HG02943 (cell line): Measurements from ENCODE around the gene CD4.
"Not testable (repeated sequence)": the region's sequence is repeated elsewhere in the genome, so short reads cannot be mapped to it uniquely, and the experiment has no call there.

ENCODE experiments used
- ATAC-seq: cut with Tn5 transposase; IDR thresholded peaks from one replicate; pipeline ENCODE4 v1.9.1; 2021; ENCODE audit warnings: mild to moderate bottlenecking, low read depth, moderate library complexity; ENCODE audit not compliant: unreplicated experiment

The CD4 gene

DNA sequence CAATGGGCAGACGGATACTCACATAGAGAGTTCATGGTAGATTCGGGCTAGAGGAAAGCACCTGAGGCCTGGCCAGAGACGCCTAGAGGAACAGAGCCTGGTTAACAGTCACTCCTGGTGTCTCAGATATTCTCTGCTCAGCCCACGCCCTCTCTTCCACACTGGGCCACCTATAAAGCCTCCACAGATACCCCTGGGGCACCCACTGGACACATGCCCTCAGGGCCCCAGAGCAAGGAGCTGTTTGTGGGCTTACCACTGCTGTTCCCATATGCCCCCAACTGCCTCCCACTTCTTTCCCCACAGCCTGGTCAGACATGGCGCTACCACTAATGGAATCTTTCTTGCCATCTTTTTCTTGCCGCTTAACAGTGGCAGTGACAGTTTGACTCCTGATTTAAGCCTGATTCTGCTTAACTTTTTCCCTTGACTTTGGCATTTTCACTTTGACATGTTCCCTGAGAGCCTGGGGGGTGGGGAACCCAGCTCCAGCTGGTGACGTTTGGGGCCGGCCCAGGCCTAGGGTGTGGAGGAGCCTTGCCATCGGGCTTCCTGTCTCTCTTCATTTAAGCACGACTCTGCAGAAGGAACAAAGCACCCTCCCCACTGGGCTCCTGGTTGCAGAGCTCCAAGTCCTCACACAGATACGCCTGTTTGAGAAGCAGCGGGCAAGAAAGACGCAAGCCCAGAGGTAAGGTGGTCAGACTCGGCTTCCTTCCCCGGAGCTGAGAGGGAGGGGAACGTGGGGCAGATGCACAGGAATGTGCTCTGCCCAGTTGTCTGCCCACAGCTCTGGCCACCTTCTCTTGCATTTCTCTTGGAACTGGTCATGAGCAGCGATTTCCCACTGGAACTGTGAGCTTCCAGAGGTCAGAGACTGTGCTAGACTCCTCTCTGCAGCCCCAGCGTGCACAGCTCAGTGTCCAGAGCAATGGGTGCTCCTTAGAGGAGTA, at the start of gene CD4:
CD4 (plus strand) TSS at position 557 of the 953 bp plus-strand sequence. CDS start 10,611 bp downstream, outside the sequence.
- ATAC-seq, result no peak

DNA sequence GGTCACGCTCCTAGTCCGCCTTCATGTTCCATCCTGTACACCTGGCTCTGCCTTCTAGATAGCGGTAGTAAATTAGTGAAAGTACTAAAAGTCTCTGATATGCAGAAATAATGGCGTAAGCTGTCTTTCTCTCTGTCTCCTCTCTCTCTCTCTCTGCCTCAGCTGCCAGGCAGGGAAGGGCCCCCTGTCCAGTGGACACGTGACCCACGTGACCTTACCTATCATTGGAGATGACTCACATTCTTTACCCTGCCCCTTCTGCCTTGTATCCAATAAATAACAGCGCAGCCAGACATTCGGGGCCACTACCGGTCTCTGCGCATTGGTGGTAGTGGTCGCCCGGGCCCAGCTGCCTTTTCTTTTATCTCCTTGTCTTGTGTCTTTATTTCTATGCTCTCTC, 47.2 kb upstream of the CD4 start:
- ATAC-seq, result not testable (repeated sequence)

DNA sequence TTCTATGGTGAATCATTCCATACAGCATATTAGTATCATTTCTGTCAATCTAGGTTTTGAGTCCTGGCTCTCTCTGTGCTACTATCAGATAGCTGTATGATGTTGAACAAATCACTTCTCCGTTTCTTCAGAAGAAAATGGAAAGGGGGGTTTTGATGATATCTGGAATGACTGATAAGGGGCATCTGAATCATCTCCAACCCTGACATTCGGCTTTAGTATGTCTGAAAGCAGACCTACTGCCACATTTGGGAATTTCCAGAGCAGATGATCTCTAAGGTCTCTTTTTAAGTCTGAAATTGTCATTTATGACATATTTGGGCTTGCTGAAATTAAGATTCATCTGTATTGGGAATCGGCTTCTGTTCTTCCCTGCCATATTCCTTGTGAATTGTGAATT, 46.5 kb upstream of the CD4 start:
- ATAC-seq, result no peak

DNA sequence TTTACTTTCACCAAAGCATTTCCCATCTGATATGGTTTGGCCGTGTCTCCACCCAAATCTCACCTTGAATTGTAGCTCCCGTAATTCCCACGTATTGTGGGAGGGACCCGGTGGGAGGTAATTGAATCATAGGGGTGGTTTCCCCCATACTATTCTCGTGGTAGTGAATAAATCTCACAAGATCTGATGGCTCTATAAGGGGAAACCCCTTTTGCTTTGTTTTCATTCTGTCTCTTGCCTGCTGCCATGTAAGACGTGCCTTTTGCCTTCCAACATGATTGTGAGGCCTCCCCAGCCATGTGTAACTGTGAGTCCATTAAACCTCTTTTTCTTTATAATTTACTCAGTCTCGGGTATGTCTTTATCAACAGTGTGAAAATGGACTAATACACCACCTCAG, 46.0 kb upstream of the CD4 start:
- ATAC-seq, result not testable (repeated sequence)

DNA sequence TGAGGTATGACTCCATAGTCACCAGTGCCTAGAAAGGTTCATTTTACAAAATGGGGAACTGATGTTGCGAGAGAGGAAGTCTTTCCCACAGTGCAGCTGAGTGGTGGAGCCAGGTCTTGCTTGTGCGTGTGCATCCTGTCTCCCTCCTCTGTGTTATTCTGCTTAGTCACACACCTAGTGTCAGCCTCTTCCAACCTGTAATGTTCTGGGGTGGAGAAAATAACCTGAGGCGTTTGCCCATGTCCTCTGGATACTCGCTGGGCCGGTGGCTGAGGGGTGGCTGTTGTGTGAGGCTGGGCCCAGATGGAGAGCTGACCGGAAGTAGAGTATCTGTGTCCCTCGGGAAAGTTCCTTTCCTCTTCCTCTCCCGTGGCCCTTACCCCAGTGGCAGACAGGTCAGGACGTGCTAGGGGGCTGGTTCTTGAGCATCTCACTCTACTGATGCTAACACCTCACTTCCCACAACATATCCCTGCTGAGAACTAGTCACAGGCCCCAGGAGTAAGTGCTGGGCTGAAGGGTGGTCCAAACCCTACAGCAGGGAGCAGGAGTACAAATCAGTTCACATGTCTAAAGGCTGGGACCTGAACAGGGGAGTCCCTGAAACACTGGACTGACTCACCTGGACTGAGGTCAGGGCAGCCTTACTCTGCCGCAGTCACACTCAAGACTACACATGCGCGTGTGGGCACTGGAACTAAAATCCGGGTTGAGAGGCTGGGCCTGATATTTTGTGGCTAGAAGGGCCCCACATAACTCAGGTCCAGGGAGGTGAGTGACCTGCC, 43.4 kb upstream of the CD4 start:
- no peak for ATAC-seq

DNA sequence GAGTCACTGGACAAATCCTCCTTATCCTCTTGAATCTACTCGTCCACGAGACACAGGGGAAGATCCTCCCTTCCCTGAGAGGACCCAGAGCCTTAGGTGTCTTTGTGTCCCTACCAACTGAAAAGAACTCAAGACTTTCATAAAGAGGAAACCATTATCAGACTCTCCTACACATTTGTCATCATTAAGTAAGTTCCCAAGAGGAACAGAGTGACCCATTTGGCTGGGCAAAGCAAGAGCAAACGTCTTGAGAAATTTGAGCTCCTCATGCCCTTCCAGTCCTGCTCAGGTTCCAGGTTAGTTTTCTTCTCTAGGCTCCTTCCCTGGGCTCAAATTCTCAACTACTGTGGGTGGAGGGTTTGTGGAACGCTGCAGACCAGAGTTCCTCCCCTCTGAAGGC, 42.1 kb upstream of the CD4 start:
- ATAC-seq, result no peak

DNA sequence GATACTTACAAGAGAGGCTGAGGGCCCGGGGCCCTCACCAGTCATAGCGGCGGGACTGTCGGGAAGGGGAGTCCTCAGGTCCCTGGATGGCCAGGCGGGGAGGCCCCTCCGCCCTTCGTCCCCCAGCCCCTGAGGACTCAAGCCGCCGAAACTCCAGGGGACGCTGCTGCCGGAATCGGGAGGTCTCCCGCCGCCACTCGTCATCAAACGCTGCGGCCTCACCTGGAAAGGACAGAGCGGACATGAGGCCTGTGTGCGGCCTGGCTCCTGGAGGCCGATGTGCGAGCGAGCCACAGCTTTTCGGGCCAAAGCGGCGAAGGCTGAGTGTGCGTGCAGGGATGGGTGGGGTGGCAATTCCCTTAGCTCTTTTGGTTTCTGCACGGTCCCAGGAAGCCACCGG, 40.6 kb upstream of the CD4 start:
- no peak for ATAC-seq

DNA sequence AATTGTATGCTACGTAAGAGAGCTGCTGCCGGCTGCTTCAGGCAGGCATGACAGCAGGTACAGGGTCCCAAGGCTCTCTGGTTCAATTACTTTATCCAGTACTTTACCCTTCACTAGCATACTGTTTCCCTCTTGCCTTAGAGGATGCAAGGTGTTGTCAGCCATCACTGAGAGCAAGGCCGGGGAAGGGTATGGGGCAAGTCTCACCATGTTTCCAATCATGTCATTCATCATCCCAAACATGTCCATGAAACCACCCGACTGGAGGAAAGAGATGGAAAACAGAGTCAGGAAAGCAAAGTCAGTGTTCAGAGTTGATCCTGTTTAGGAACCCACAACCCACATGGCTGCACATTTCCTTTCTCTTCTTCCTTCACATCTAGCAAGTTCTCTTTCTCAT, 38.8 kb upstream of the CD4 start:
- no peak for ATAC-seq

DNA sequence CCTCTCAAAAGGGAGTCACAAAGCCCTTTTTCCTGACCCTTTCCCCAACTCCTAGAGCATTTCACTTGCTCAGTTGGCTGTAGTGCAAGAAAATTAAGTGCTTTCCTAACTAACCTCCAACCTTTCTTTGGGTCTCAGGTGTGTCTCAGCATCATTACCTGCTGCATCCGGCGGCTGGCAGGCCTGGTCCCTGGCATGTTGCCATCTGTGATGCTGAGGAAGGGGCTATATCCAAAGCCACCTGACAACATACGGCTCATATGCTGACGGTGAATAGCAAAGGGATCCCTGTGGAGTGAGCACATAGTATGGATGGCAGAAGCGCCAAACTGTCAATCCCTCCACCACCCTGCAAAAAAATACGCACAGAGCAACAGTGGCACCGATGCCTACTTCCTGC, 37.6 kb upstream of the CD4 start:
- ATAC-seq, result no peak

DNA sequence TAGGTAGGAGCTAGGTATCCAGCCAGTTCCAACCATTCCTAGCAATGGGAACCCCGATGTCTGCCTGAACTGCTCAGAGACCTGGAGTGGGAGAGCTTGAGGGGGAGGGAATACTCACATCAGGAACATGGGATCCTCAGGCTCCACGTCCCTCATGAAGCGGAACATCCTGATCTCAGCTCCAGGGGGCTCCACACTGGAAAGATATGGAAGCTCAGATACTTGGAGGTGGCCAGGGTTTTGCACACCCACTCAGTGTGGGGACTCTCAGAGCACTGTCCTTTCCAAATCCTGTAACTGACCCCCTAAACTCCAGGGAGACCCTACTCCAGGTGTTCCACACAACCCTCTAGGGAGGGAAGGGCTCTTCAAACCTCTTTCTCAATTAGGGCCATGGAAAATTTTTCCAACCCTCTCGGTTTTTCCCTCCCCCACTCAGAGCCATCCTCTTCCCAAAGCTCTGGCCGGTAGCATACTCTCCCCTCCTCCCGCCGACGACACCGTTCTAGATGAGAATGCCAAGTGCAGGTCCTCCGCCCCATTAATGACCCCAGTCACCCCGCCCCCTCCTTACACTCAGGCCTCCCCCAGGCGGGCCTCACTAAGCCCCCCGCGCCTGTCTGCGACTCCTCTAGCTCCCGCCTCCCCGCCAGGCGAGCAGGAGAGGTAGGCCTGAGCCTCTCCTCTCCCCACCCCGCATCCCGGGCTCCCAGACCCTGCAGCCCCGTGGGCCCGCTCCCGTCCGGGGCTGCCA, 37.0 kb upstream of the CD4 start:
- ATAC-seq, result no peak

DNA sequence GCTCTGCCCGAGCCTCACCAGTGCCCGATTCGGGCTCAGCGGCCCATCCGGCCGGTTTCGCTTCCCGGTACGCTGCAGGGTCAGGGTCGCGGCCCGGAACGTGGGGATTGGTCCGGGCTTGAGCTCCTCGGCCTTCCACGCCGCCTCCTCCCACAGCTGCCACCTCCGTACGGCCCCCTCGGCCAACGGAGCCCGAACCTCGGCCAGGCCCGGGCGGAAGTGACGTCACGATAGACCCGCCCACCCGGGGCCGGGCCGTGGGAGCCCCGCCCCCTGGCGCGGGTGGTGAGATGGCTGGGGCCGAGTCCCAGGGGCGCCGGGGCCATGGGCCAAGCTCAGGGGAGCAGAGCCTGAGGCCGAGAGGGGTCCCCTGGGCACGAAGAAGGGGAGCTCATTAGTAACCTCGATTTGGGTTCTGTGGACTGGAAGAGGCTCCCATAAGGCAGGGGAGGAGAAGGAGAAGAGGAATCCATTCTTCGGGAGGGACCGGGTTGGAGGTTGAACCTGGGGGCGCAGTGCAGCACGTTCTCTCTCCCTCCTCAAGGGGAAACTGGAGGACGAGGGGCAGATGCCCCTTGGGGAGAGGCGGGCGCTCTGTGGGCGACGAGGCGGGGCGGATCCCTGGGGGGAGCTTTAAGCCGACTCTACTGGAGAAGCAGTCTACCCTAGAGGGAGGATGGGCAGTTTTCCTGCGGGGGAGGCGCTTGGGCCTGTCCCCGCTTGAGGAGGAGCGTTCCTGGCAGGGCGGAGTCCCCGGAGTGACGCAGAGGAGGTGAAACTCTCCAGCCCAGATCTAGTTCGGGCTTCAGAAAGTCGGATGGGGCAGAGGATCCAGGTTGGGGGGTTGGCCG, 36.2 kb upstream of the CD4 start, which contains the start of gene MLF2:
MLF2 (minus strand) TSS at position 221 of the 851 bp plus-strand sequence. CDS start 807 bp downstream, outside the sequence.
- peak; percentile 89 for ATAC-seq

DNA sequence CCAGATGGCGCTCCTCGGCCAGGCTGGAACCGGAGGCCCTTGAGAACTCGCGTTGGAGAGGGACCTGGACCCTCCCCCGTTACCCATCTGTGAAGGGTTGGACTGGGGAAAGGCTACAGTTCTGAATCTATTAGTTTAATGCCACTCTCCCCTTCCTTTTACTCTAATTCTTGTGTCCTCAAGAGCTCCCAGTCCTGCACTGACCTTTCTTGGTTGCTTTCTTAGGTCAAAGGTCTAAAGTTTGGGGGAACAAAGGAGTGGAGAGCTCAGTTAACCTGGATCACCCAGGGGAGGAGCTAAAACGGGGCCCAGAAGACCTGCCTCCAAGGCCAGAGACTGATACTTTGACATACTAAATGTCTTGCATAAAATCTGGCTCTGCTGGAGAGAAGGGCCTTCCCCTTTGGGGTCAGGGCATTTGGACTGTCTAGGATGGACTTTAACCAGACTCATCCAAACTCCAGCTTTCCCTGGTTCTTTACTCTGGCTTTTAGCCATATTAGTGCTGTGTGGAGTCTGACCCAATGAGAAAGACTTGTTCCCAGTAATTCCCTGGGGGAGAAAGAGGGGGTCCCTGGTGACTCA, 35.5 kb upstream of the CD4 start:
- no peak for ATAC-seq

DNA sequence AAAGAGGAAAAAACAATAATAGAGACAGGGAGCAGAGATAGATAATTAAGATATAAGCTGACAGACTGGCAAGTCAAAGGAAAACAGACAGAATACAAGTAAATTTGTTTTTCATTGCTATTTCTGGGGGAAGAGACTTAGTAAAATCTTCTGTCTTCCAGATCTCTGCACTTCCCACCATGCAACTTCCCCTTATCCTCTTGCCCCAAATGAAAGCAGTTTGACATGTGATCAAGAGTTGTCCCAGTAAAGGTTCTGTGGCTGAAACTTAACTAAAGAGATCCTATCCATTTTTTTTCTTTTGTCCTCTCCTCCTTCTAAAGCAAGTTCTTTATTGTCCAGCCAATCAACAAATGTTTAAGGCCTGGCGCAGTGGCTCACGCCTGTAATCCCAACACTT, 34.9 kb upstream of the CD4 start:
- no peak for ATAC-seq

DNA sequence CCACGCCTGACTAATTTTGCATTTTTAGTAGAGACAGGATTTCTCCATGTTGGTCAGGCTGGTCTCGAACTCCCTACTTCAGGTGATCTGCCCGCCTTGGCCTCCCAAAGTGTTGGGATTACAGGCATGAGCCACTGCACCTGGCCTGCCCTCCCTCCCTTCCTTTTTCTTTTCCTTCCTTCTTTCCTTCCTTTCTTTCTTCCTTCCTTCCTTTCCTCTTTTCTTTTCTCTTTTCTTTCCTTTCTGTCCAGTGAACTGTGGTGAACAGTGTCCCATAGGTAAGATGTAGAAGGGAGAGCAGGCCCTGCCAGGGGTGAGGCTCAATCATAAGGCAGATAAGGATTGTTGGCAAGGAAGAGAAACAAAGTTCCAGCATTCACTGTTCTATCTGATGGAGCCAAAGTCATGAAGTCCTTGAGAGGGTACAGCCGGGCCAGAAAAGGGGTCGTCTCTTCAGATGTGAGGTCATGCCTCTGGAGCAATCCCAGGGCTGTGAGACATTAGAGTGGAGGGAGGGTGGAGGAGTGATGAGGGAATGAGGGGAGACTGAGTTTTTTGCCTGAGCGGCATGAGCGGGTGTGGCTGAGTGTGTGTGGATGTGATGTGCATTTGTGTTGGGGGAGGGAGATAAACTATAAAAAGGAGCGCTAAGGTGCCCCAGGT, 32.2 kb upstream of the CD4 start:
- no peak for ATAC-seq

DNA sequence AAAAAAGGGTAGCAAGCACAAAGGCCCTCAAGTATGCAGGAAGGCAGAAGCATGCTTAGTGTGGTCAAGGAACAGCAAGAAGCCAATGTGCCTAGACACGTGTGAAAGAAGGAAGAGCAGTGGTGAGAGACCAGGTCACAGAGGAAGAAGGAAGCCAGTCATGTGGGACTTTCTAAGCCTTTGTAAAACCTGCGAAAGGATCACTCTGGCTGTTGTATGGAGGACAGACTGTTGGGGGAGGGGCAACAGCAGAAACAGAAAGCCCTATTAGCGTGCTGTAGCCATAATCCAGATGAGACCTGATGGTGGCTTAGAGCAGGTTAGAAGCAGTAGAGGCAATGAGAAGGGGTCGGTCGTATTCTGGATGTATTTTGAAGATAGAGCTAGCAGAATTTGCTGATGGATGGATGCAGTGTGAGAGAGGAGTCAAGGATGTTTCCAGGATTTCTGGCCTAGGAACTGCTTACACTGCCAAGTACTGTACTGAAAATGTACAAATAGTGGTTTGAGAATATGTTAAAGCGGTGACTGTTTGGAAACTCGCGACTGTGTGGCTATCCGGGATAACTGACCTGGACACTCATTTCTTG, 30.7 kb upstream of the CD4 start:
- no peak for ATAC-seq

DNA sequence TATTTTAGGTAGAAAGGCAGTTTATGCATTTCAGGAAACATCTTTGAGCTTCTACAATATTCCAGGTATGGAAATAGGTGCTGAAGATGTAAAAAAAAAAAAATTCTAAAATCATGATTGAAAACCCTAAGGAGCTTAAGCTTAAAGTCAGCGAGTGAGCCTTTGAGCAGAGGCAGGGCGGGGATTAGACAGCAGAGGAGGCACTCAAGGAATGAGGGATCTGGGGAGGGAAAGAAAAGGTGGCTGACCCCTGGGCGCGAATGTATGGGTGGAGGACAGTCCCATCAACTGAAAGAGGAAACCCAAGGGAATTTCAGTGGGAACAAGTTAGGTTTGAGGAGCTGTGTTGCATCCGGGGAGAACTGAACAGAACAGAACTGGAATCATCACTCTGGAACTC, 29.6 kb upstream of the CD4 start:
- ATAC-seq, result no peak

DNA sequence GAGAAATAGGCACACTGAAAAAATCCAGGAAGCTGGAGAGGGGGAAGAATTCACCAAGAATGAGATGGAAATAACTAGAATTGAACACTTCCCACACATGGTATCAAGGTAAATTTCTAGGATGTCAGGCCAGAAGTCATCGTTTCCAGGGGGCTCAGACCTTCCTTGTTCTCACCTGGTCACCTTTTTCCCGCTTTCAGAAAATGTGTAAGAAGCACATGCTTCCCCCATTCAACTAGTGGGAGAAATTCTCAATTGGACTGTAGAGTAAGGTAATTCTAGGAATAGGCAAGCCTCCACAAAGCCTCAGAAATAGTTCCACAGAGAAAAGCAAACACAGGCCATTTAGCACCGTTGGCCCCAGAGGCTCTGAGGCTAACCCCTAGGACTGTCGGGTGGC, 25.9 kb upstream of the CD4 start:
- no peak for ATAC-seq

DNA sequence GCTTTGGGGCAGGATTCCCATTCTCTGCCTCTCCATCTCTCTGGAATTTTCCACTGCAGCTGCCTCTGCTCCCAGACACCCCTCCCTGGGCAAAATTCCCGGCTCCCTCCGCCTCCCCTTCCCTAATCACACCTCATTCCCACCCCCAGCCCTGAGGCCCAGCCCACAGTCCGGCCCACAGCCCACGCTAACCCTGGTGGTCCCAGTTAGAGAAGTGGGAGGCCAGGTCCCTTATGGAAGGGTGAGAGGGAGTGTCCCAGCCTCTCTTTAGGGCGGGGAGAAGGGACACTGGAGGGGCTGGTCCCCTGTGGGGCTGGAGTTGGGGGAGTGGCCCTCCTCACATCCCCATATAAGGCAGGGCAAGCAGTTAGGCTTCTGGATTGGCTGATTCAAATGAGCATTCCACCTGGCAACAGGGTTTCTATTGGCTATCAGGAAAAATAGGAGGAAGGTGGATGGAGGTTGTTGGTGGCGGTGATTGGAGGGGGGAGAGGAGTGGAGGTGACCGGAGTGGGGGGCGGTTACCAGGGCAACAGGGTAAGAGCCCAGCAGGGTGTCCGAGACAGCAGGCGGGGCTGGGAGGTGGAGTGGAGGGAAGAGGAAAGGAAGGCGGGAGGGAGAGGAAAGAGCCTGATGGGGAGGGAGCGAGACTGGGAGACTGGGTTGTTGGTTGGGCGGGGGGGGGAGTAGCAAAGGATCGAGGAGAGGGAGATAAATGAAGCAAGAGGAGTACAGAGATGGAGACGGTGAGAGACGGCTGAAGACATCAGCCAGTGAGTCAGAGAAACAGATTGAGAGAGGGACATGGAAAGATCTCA, 25.1 kb upstream of the CD4 start:
- ATAC-seq, result peak; percentile 72
